Cardiac fibroblast (primary cell): ENCODE measurements around the gene F11R.
"Not testable (repeated sequence)": the region's sequence is repeated elsewhere in the genome, so short reads cannot be mapped to it uniquely, and the experiment has no call there.

Experiments
- DNase-seq, 2 donors: peaks; one replicate each; pipeline versions ENCODE4 v3.0.0 to v3.0.0-alpha.2; 2010; ENCODE audit warnings: low read depth in 2 of 2
- H3K4me3 ChIP-seq, 2 donors: replicated peaks in 1 of 2; 1 replicate in 1 of 2; 2 replicates in 1 of 2; pipeline ENCODE4 v1.5.1; 2011; ENCODE audit warnings: low read depth in 2 of 2, low read length in 2 of 2, mild to moderate bottlenecking in 2 of 2, moderate library complexity in 1 of 2
- TF ChIP-seq, protein P1 (sequence below): IDR thresholded peaks from one replicate; pipeline ENCODE4 v1.5.1; 2011; ENCODE audit warnings: low read depth, mild to moderate bottlenecking, low read length, inconsistent platforms

The F11R gene

DNA sequence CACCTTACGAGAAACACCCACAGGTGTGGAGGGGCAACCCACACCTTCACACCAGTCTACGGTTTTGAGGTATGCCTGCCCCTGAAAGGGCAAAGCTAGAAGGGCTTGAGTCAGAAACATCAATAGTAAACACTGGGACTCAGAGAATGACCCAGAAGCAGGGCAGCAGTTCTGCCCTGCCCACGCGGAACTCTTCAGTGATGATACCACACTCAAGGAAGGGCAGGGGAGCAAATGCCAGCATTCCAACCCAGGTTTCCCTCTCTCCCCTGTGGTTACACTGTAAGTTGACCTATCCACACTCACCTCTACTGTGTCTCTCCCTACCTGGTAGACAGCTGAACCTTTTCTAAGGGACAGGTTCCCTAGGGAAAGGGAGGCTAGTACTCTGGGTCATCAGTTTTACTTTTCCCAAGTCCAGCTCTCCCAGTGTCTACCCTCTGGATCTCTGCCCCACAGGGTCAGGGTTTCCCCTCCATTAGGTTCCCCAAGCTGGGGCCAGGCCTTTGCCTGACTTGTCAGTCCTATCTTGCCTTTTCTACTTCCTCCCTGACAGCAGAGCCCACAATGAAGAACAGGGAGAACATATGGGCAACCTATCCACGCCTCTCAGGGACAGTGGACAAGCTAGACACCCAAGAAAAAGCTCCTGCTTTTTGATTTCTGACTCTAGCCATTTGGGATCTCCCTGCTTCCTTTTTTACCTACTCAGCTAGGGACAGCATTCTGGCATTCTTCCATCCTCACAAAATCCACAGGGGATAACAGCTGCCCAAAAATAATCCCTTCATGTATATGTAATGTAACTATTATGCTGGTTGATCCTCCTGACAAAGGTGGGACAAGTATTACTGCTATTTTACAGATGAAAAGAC lies 3.0 kb downstream of the F11R start:
- no peak overlapping the region for H3K4me3 ChIP-seq
- DNase-seq = no peak
- TF ChIP-seq, protein P1, sequence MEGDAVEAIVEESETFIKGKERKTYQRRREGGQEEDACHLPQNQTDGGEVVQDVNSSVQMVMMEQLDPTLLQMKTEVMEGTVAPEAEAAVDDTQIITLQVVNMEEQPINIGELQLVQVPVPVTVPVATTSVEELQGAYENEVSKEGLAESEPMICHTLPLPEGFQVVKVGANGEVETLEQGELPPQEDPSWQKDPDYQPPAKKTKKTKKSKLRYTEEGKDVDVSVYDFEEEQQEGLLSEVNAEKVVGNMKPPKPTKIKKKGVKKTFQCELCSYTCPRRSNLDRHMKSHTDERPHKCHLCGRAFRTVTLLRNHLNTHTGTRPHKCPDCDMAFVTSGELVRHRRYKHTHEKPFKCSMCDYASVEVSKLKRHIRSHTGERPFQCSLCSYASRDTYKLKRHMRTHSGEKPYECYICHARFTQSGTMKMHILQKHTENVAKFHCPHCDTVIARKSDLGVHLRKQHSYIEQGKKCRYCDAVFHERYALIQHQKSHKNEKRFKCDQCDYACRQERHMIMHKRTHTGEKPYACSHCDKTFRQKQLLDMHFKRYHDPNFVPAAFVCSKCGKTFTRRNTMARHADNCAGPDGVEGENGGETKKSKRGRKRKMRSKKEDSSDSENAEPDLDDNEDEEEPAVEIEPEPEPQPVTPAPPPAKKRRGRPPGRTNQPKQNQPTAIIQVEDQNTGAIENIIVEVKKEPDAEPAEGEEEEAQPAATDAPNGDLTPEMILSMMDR = no peak

DNA sequence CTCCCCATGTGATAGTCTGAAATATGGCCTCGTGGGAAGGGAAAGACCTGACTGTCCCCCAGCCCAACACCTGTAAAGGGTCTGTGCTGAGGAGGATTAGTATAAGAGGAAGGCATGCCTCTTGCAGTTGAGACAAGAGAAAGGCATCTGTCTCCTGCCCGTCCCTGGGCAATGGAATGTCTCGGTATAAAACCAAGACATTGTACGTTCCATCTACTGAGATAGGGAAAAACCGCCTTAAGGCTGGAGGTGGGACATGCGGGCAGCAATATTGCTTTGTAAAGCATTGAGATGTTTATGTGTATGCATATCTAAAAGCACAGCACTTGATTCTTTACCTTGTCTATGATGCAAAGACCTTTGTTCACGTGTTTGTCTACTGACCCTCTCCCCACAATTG lies 3.8 kb downstream of the F11R start:
- H3K4me3 ChIP-seq, DNase-seq: not testable (repeated sequence)

DNA sequence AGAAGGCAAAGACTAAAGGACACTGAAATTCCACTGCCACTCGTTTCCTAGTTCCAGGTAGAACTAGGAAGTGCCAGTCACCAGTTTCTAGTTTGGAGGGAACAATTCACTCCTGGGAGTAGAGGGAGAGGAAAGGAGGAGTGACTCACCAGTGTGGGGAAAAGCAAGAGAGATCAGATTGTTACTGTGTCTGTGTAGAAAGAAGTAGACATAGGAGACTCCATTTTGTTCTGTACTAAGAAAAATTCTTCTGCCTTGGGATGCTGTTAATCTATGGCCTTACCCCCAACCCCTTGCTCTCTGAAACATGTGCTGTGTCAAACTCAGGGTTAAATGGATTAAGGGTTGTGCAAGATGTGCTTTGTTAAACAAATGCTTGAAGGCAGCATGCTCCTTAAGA lies 4.3 kb downstream of the F11R start:
- H3K4me3 ChIP-seq = not testable (repeated sequence)
- peak; percentile 26 to 56 for DNase-seq

DNA sequence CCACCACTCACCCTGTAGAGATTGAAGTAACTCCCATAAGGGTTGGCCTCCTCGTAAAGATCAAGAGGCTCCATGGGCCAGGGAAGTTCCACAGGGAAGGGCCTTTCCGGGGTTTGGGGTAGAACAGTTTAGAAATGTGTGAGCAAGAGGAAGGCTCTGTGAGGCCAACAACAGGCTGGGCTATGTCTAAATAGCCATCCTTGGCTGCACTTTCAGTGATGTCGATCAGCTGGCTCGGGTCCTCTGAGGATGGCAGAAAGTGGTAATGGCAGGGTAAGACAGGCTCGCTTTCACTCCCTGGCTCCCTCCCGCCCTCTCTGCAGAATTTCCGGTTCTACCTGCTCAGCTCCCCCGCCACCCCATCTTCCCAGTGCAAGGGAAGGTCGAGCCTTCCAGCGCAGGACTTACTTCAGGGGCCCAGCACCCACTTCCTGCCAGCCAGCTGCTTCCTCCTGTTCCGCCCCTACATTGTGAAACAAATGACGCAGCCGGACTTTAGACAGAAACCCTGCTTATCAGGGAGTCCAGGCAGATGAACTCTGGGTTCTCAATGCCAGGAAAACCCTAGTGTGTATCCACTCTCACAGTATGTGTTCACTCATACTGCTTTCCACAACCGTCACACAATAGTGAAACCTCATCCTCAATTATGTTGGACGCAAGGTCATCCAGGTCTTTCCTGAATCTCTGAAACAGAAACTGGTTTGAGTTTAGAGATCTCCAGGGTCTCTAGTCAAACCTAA lies 7.3 kb downstream of the F11R start:
- peak overlapping the region in 1 of 2 donors; percentile 27 for H3K4me3 ChIP-seq
- DNase-seq = peak; percentile 92 to 98
- TF ChIP-seq, protein P1 = no peak

DNA sequence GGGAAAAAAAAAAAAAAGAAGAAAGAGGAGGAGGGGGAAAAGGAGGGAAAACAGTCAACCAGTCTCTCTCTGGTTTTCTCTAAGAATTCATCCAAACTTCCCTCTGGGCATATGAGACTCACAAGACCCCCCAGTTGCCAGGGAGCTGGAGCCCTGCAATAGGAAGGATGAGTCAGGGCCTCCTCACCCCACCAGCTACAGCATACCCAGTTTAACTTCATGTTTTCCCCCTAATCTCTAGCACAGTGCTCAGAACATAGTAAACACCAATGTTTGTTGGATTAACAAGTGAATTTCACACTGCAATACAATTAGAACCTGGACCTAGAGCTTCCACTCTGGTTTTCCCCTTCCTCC lies 7.8 kb downstream of the F11R start:
- peak; percentile 40 to 64 for DNase-seq
- no peak overlapping the region for H3K4me3 ChIP-seq
- TF ChIP-seq, protein P1 = no peak

DNA sequence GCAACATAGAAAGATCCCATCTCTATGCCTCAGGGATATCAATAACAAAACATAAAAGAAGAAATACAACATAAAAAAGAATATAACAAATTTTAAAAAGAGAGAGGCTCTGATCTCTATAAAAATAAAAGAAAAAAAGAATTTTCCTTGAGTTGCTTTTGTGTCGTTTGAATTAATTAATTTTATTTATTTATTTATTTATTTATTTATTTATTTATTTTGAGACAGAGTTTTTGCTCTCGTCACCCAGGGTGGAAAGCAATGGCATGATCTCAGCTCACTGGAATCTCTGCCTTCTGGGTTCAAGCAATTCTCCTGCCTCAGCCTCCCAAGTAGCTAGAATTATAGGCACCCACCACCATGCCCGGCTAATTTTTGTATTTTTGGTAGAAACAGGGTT lies 8.5 kb downstream of the F11R start:
- TF ChIP-seq, protein P1 = no peak
- H3K4me3 ChIP-seq = no peak overlapping the region
- no peak for DNase-seq

DNA sequence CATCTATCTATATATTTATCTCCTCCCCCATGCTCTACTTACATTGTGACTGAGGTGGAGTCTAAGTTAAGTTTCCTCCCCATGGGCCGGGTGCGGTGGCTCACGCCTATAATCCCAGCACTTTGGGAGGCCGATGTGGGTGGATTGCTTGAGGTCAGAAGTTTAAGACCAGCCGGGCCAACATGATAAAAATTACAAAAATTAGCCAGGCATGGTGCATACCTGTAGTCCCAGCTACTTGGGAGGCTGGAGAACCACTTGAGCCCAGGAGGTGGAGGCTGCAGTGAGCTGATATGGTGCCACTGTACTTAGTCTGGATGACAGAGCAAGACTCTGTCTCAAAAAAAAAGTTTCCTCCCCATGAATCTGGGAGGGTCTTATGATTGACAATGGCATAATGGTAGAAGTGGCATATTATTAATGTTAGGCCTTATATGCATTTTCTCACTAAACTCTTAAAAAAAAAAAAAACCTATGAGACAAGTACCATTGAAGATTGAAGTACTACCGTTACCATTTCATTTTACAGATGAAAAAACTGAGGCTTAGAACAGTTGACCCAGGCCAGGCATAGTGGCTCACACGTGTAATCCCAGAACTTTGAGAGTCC lies 11.2 kb downstream of the F11R start:
- DNase-seq = no peak
- TF ChIP-seq, protein P1 = no peak
- no peak overlapping the region for H3K4me3 ChIP-seq
